Measurements from ENCODE around the gene MALT1. TPM values are rescaled to one million over a fixed set of nuclear protein-coding genes. Genes with fewer than 3 reads are reported as not detected.

Gene MALT1
- total and polyA plus RNA-seq, 2 experiments from 2014 or later = 5.2 to 18.8 TPM

DNA sequence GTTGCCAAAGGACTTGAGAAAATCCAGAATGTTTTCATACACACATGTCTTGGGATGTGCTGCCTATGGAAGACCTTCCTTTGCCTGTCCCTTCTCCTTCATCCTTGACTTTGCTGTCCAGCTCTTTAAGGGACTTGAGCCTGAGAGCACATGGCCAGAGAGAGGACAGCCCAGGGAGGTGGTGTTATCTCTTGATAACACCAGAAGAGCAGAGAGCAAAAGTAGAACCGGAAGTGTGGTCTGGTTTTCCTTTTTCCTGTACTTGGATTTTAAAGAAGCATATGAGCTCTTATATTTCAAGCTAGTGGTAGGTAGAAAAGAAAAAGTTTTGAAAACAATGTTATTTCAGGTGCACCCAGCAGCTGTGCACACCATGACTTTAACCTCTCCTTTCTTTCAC, 99.3 kb downstream of the MALT1 start (continued):
- TF ChIP-seq, protein P1, sequence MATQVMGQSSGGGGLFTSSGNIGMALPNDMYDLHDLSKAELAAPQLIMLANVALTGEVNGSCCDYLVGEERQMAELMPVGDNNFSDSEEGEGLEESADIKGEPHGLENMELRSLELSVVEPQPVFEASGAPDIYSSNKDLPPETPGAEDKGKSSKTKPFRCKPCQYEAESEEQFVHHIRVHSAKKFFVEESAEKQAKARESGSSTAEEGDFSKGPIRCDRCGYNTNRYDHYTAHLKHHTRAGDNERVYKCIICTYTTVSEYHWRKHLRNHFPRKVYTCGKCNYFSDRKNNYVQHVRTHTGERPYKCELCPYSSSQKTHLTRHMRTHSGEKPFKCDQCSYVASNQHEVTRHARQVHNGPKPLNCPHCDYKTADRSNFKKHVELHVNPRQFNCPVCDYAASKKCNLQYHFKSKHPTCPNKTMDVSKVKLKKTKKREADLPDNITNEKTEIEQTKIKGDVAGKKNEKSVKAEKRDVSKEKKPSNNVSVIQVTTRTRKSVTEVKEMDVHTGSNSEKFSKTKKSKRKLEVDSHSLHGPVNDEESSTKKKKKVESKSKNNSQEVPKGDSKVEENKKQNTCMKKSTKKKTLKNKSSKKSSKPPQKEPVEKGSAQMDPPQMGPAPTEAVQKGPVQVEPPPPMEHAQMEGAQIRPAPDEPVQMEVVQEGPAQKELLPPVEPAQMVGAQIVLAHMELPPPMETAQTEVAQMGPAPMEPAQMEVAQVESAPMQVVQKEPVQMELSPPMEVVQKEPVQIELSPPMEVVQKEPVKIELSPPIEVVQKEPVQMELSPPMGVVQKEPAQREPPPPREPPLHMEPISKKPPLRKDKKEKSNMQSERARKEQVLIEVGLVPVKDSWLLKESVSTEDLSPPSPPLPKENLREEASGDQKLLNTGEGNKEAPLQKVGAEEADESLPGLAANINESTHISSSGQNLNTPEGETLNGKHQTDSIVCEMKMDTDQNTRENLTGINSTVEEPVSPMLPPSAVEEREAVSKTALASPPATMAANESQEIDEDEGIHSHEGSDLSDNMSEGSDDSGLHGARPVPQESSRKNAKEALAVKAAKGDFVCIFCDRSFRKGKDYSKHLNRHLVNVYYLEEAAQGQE (IDR thresholded peaks at IDR 0.05; ENCODE audit: unreplicated experiment) = no peak
- TF ChIP-seq JUNB (IDR thresholded peaks at IDR 0.05; ENCODE audit: unreplicated experiment) = no peak
- TF ChIP-seq EZH2phosphoT487 (IDR thresholded peaks at IDR 0.05; ENCODE audit: unreplicated experiment) = no peak
- no peak for TF ChIP-seq EZH2 (IDR thresholded peaks at IDR 0.05; ENCODE audit: low read depth, unreplicated experiment)
- no peak for TF ChIP-seq POLR2AphosphoS5 (IDR thresholded peaks at IDR 0.05; ENCODE audit: low read depth)
- TF ChIP-seq ZNF114 (CRISPR knock-in tag; IDR thresholded peaks at IDR 0.05) = no peak
- TF ChIP-seq STAT1 (IDR thresholded peaks at IDR 0.05; ENCODE audit: unreplicated experiment) = no peak

DNA sequence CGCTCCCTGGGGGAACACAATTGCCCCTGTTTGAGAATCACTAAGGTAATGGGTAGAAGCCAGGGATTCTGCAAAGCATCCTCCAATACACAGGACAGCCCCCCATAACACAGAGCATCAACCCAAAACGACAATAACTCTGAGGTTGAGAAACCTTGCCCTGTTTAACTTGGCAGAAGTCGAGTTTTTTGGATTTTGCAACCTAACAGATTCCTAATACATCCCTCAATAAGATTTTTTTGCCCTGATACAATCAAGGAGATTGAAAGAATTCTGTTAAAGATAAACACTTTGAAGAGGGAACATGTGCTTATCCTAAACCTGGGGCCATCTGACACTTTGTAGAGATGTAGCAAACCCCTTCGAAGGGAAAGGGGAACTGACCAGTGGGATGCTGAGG, 100.9 kb downstream of the MALT1 start:
- ATAC-seq (no peak), DNase-seq (ENCODE audit: low spot score) (no peak)
- Mint-ChIP-seq H3K4me1 (peaks cover 14% of the 10 kb centered on the region; the same call in 2 of the 3 replicates), H3K27ac (no peak overlapping the region), H3K9me3 (no peaks in the 10 kb centered on the region), H3K4me3 (no peak overlapping the region), H3K27me3 (ENCODE audit: insufficient read depth, low read depth, poor library complexity) (peaks cover 10% of the 10 kb centered on the region), H3K36me3 (ENCODE audit: low read depth) (no peaks in the 10 kb centered on the region)
- Histone ChIP-seq H3K4me3 (no peak overlapping the region), H3K9me2 (ENCODE audit: insufficient read depth) (no peaks in the 10 kb centered on the region), H3K79me2 (replicated peaks; ENCODE audit: insufficient read depth) (no peaks in the 10 kb centered on the region), H3K27me3 (ENCODE audit: insufficient read depth) (no peaks in the 10 kb centered on the region), H2AFZ (no peak overlapping the region), H3K36me3 (ENCODE audit: insufficient read depth) (no peaks in the 10 kb centered on the region), H4K20me1 (replicated peaks; ENCODE audit: insufficient read depth) (no peaks in the 10 kb centered on the region), H3K4me2 (no peak overlapping the region), H3F3A (replicated peaks; ENCODE audit: low read depth) (peaks cover 17% of the 10 kb centered on the region), H3K4me1 (ENCODE audit: insufficient read depth) (peaks cover 11% of the 10 kb centered on the region), H3K27ac (ENCODE audit: low read depth) (no peak overlapping the region)
- TF ChIP-seq, protein P2, sequence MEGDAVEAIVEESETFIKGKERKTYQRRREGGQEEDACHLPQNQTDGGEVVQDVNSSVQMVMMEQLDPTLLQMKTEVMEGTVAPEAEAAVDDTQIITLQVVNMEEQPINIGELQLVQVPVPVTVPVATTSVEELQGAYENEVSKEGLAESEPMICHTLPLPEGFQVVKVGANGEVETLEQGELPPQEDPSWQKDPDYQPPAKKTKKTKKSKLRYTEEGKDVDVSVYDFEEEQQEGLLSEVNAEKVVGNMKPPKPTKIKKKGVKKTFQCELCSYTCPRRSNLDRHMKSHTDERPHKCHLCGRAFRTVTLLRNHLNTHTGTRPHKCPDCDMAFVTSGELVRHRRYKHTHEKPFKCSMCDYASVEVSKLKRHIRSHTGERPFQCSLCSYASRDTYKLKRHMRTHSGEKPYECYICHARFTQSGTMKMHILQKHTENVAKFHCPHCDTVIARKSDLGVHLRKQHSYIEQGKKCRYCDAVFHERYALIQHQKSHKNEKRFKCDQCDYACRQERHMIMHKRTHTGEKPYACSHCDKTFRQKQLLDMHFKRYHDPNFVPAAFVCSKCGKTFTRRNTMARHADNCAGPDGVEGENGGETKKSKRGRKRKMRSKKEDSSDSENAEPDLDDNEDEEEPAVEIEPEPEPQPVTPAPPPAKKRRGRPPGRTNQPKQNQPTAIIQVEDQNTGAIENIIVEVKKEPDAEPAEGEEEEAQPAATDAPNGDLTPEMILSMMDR (conservative IDR thresholded peaks at IDR 0.05; ENCODE audit: low read depth in 2 of 2) = no peak
- no peak for TF ChIP-seq POLR2AphosphoS5 (IDR thresholded peaks at IDR 0.05; ENCODE audit: low read depth)
- TF ChIP-seq EZH2phosphoT487 (IDR thresholded peaks at IDR 0.05; ENCODE audit: unreplicated experiment) = no peak
- TF ChIP-seq STAT1 (IDR thresholded peaks at IDR 0.05; ENCODE audit: unreplicated experiment) = no peak
- no peak for TF ChIP-seq ZNF331 (CRISPR knock-in tag; IDR thresholded peaks at IDR 0.05; ENCODE audit: low read depth)
- TF ChIP-seq, protein P3, sequence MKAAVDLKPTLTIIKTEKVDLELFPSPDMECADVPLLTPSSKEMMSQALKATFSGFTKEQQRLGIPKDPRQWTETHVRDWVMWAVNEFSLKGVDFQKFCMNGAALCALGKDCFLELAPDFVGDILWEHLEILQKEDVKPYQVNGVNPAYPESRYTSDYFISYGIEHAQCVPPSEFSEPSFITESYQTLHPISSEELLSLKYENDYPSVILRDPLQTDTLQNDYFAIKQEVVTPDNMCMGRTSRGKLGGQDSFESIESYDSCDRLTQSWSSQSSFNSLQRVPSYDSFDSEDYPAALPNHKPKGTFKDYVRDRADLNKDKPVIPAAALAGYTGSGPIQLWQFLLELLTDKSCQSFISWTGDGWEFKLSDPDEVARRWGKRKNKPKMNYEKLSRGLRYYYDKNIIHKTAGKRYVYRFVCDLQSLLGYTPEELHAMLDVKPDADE (IDR thresholded peaks at IDR 0.05) = no peak
- TF ChIP-seq JUNB (IDR thresholded peaks at IDR 0.05; ENCODE audit: unreplicated experiment) = no peak
- TF ChIP-seq, protein P4, sequence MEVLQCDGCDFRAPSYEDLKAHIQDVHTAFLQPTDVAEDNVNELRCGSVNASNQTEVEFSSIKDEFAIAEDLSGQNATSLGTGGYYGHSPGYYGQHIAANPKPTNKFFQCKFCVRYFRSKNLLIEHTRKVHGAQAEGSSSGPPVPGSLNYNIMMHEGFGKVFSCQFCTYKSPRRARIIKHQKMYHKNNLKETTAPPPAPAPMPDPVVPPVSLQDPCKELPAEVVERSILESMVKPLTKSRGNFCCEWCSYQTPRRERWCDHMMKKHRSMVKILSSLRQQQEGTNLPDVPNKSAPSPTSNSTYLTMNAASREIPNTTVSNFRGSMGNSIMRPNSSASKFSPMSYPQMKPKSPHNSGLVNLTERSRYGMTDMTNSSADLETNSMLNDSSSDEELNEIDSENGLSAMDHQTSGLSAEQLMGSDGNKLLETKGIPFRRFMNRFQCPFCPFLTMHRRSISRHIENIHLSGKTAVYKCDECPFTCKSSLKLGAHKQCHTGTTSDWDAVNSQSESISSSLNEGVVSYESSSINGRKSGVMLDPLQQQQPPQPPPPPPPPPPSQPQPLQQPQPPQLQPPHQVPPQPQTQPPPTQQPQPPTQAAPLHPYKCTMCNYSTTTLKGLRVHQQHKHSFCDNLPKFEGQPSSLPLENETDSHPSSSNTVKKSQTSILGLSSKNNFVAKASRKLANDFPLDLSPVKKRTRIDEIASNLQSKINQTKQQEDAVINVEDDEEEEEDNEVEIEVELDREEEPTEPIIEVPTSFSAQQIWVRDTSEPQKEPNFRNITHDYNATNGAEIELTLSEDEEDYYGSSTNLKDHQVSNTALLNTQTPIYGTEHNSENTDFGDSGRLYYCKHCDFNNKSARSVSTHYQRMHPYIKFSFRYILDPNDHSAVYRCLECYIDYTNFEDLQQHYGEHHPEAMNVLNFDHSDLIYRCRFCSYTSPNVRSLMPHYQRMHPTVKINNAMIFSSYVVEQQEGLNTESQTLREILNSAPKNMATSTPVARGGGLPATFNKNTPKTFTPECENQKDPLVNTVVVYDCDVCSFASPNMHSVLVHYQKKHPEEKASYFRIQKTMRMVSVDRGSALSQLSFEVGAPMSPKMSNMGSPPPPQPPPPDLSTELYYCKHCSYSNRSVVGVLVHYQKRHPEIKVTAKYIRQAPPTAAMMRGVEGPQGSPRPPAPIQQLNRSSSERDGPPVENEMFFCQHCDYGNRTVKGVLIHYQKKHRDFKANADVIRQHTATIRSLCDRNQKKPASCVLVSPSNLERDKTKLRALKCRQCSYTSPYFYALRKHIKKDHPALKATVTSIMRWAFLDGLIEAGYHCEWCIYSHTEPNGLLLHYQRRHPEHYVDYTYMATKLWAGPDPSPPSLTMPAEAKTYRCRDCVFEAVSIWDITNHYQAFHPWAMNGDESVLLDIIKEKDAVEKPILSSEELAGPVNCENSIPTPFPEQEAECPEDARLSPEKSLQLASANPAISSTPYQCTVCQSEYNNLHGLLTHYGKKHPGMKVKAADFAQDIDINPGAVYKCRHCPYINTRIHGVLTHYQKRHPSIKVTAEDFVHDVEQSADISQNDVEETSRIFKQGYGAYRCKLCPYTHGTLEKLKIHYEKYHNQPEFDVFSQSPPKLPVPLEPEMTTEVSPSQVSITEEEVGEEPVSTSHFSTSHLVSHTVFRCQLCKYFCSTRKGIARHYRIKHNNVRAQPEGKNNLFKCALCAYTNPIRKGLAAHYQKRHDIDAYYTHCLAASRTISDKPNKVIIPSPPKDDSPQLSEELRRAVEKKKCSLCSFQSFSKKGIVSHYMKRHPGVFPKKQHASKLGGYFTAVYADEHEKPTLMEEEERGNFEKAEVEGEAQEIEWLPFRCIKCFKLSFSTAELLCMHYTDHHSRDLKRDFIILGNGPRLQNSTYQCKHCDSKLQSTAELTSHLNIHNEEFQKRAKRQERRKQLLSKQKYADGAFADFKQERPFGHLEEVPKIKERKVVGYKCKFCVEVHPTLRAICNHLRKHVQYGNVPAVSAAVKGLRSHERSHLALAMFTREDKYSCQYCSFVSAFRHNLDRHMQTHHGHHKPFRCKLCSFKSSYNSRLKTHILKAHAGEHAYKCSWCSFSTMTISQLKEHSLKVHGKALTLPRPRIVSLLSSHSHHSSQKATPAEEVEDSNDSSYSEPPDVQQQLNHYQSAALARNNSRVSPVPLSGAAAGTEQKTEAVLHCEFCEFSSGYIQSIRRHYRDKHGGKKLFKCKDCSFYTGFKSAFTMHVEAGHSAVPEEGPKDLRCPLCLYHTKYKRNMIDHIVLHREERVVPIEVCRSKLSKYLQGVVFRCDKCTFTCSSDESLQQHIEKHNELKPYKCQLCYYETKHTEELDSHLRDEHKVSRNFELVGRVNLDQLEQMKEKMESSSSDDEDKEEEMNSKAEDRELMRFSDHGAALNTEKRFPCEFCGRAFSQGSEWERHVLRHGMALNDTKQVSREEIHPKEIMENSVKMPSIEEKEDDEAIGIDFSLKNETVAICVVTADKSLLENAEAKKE (CRISPR knock-in tag; IDR thresholded peaks at IDR 0.05) = no peak
